Left hindlimb (tissue), 1 donor: ENCODE measurements around the gene CDH4.

ENCODE experiments used
- DNase-seq: peaks from one replicate; pipeline ENCODE4 v3.0.0-alpha.2; 2018

Gene CDH4

GRCh38 chr20:61284752-61285151, 32.7 kb downstream of the CDH4 start:
- DNase-seq, result no peak

DNA sequence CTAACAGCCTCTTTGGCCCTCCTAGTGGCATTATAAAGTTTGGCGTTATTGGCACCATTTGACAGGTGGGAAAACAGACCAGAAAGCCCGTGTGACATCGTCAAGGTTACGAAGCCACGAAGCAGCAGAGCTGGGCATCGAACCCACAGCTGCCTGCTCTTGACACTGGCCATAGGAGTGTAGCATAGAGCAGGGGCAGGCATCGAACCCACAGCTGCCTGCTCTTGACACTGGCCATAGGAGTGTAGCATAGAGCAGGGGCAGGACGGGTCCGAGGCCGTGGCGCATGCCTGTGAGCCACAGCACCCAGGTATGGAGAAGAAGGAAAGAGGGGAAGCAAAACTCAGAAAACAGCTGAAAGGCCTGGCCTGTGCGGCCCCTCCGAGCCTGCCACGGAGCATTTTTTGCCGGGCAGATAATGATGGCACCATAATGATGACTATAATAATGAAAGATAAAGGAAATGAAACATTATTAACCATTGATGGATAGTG, 33.1 kb downstream of the CDH4 start:
- DNase-seq, result no peak

- no peak for DNase-seq
Measured at GRCh38 chr20:61285691-61286090, 33.6 kb downstream of the CDH4 start.

- DNase-seq, result no peak
Measured at GRCh38 chr20:61287583-61288275, 35.7 kb downstream of the CDH4 start.

DNA sequence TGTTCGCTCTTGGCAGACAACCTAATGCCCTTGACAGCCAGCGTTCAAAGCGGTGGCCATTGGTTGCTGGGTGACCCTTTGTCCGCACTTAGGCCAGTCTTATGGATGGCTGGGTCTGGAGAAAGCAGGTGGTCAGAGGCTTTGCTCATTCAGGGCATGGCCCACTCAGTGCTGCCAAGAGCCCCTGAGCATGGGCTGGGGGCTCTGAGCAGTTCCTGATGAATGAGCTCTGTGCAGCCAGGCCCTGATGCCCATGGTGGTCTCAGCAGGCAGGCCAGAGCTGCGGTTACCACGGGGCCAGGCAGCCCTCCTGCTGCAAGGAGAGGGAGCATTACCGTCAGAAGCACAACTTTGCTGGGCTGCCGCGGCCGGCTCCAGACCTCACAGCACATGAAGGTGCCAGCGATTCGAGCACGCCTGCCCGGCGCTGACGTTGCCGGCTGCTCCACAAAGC, 36.3 kb downstream of the CDH4 start:
- no peak for DNase-seq

DNA sequence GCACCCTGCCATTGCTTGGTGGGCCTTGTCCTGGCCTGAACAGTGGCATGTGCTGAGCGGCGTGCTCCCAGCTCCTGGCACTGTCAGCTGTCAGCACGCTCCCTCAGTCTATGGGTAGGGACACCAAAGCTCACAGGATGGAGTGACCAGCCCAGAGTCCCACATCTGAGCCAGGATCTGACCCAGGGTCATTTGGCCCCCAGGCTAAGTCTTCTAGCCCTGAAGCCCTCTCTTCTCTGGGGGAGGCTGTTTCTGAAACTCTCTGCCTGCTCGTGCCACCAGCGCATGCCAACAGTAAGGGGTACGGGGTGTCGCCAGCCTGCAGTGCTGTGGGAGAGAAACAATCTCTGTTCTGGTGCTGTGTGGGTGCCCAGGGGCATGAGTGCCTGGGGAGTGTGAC, 37.1 kb downstream of the CDH4 start:
- no peak for DNase-seq

DNA sequence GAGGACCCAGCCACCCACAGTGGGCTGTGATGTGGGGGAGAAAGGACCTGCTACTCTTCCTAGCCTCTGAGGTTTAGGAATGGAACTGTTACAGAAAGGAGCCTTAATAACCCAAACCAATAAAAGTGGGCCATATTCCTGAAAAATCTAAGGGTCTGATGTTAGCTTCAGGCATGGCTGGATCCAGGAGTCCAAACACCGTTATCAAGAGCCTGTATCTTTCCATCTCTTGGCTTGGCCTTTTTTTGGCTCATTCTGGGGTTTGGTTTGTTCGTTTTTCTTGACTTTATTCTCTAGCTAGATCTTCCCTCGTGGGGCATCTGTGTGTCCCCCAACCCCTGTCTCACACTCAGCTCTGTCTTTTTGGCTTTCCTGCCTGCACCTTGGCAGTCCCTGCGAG, 38.7 kb downstream of the CDH4 start:
- DNase-seq, result no peak

GRCh38 chr20:61291166-61291829, 39.2 kb downstream of the CDH4 start:
- no peak for DNase-seq

- no peak for DNase-seq
Measured at GRCh38 chr20:61292391-61292790, 40.3 kb downstream of the CDH4 start.

GRCh38 chr20:61292821-61293612, 41.0 kb downstream of the CDH4 start:
- DNase-seq, result no peak

- no peak for DNase-seq
Measured at GRCh38 chr20:61293951-61294350, 41.9 kb downstream of the CDH4 start.

DNA sequence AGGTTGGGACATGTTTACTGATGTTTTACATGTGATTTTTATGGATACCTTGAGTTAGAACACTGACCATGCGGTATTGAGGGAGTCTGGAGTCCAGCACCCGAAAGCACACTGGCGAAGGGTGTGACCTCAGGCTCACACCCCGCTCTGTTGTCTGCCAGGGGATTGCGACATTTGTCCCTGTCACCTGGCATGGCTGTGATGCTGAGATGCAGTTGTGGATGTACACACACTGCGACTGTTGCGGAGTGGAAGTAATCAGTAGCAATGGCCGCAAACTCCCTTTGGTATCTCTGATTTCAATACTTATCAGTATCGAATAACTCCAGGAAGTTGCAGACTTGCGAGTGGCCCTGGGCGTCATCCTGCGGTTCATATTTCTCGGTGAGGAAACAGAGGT, 43.2 kb downstream of the CDH4 start:
- no peak for DNase-seq

DNA sequence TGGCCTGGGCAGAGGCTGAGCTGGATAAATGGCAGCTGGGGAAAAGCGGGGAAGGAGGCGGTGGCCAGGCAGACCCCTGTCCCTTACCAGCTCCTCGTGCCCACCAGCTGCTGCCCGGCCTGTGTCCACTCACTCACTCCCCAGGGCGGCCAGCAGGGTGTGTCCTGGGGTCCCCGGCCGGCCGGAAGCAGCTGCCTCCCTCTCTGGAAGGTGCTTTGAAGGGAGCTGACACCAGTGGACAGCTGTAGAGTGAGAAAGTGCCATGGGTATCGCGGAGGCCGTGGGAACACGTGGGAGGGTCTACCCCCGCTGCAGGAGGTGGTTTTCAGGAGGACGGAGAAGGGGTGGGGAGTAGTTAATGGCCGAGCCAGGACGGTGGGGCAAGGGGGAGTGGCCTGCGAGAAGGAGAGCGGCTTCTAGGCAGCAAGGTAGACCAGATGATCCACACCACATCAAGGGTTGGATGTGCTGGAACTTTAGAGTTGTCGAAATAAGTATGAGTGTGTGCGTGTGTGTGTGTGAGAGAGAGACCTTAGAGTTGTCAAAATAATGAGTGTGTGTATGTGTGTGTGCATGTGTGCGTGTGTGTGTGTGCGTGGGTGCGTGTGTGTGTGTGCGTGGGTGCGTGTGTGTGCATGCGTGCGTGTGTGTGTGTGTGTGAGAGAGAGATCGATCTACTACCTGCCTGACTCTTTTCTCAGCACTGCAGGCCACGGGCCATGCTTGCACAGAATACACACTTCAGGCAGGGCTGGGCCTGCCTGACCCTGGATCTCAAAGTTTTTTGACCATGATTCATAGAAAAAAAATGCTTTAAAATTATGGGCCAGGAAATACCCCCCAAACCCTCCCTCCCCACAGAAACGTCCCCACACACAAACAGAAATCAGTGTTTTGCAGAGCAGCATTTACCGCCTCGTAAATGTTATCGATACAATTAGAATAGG, 43.9 kb downstream of the CDH4 start:
- DNase-seq, result no peak

- no peak for DNase-seq
Measured at GRCh38 chr20:61296629-61297019, 44.6 kb downstream of the CDH4 start.

DNA sequence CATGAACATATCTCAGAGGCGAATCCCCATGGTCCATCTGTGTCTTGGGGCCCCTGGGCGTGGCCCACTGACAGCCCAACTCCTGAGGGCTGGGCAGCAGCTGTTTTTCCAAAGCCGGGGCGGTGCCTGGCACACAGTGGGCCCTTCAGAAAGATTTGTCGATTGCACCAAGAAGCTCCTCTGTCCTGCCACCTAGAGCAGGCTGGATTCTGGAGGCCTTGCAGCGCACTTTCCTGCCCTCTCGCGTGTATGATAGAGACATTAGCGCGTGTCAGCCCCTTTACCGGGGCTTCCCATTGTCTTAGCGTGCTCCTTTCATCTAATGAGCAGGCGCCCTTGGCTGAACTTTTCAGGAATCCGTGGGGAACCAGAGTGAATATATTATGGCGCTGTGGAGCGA, 45.4 kb downstream of the CDH4 start:
- no peak for DNase-seq

GRCh38 chr20:61297986-61298385, 45.9 kb downstream of the CDH4 start:
- DNase-seq, result no peak

GRCh38 chr20:61298661-61299060, 46.6 kb downstream of the CDH4 start:
- DNase-seq, result no peak

DNA sequence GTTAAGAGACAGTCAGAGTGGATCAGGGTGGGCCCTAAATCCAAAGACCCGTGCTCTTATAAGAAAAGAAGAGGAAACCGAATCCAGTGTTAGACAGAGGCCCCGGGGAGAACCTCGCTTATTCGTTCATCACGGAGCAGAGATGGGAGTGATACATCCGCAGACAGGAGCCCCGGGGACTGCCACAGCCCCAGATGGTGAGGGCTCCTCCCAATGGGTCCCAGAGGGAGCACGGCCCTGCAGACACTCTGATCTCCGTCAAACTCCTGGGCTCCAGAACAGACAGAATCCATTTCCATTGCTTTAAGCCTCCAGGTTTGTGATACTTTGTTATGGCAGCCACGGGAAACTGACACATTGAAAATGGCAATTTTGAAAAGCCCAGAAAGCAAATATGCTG, 47.0 kb downstream of the CDH4 start:
- DNase-seq, result no peak

GRCh38 chr20:61299618-61300017, 47.6 kb downstream of the CDH4 start:
- peak; percentile 47 for DNase-seq

DNA sequence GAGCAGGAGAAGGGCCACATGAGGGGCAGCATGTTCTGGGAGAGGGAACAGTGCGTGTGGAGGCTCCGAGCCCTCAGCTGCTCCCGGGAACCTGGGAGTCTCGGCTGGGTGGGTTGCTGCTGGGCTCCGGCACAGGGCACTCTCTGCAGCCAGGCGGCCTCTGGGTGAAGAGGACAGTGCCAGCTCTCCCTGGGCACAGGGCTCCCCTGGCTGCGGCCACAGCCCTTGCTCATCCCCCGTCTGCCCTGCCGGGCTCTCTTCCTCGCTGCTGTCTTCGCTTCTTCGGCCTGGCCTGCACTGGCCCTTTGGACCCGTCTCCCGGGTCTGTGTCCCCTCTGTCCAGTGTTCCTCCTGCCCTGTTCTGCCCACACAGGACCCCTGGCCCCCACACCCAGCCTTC, 48.2 kb downstream of the CDH4 start:
- no peak for DNase-seq

GRCh38 chr20:61300709-61301108, 48.6 kb downstream of the CDH4 start:
- DNase-seq, result no peak

DNA sequence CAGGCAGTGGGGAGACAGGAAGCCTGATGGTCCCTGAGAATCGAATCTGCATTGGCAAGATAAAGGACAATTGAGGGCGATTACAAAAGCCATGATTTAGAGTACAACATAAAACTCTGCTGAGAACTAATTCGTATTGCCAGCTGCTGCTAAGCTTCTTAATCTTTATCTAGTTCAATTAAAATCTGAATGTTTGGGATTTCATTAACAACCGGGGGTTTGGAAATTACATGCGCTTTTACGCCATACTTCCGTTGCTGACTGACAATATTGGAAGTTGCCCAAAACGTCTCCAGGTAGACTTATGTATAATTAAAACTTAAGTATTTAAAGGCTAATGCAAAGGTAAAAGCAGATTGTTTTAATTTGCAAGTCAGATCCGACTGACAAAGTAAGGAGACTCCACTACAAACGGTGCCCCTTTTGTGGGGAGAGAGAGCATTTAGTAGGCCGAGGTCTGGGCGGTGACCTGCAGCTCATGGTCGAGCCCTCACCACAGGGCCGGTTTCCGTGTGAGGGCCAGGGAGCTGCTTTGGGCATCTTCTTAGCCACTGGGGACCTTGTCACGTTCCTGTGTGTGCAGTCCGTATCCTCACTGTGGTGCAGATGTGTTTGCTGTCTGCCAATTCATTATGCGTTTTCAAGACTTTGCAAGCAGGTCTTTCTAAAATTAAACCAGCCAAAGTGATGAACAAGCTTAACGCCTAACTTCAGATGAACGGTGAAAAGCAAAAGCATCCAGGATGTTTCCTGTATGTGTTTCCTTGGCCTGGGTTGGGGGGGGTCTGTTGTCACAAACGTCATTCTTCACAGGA, 49.9 kb downstream of the CDH4 start:
- no peak for DNase-seq
